Astrocyte (in vitro differentiated cells and primary cell): ENCODE results near the gene SLCO1A2. TPM values are rescaled to one million over a fixed set of nuclear protein-coding genes. Genes with fewer than 3 reads are reported as not detected.

ENCODE experiments used
- DNase-seq: peaks from one replicate; pipeline ENCODE4 v3.0.0-alpha.2; 2010; ENCODE audit warnings: low read depth
- FAIRE-seq: peaks from 2 replicates; lab custom pipeline; 2011; peaks lifted over from hg19 to GRCh38; lab: Jason Lieb, UNC
- H2AFZ ChIP-seq: 2 replicates; pipeline ENCODE4 v1.6.0; 2012; ENCODE audit warnings: low read depth, low read length, inconsistent platforms
- H3K27ac ChIP-seq: 2 replicates; pipeline ENCODE4 v1.5.1; 2011; ENCODE audit warnings: low read depth, low read length, inconsistent platforms
- H3K27me3 ChIP-seq: 2 replicates; pipeline ENCODE4 v1.6.0; 2011; ENCODE audit warnings: low read length, inconsistent platforms; ENCODE audit not compliant: insufficient read depth
- H3K36me3 ChIP-seq: 2 replicates; pipeline ENCODE4 v1.5.1; 2011; ENCODE audit warnings: low read length, inconsistent platforms; ENCODE audit not compliant: insufficient read depth
- H3K4me1 ChIP-seq: 2 replicates; pipeline ENCODE4 v1.5.1; 2011; ENCODE audit warnings: low read length, inconsistent platforms; ENCODE audit not compliant: insufficient read depth
- H3K4me2 ChIP-seq: 2 replicates; pipeline ENCODE4 v1.6.0; 2012; ENCODE audit warnings: low read length, inconsistent platforms
- H3K4me3 ChIP-seq: 2 replicates; pipeline ENCODE4 v1.5.1; 2011; ENCODE audit warnings: low read depth, mild to moderate bottlenecking, low read length, inconsistent platforms; ENCODE audit not compliant: insufficient read depth
- H3K79me2 ChIP-seq: 2 replicates; pipeline ENCODE4 v1.6.0; 2012; ENCODE audit warnings: mild to moderate bottlenecking, low read length, inconsistent platforms; ENCODE audit not compliant: insufficient read depth
- H3K9ac ChIP-seq: 2 replicates; pipeline ENCODE4 v1.6.0; 2012; ENCODE audit warnings: mild to moderate bottlenecking, low read length, inconsistent platforms
- H3K9me3 ChIP-seq: 2 replicates; pipeline ENCODE4 v1.5.1; 2012; ENCODE audit warnings: low read depth, mild to moderate bottlenecking, low read length, inconsistent platforms; ENCODE audit not compliant: insufficient read depth
- H4K20me1 ChIP-seq: 2 replicates; pipeline ENCODE4 v1.6.0; 2012; ENCODE audit warnings: low read length, inconsistent platforms; ENCODE audit not compliant: insufficient read depth
- H3K27ac Mint-ChIP-seq: one replicate; pipeline ENCODE4 v1.8.0; 2021; ENCODE audit warnings: mild to moderate bottlenecking, mixed read lengths; ENCODE audit not compliant: unreplicated experiment
- H3K27me3 Mint-ChIP-seq: one replicate; pipeline ENCODE4 v1.8.0; 2021; ENCODE audit warnings: low read depth, mixed read lengths; ENCODE audit not compliant: unreplicated experiment
- H3K36me3 Mint-ChIP-seq: one replicate; pipeline ENCODE4 v1.8.0; 2021; ENCODE audit warnings: low read depth, mixed read lengths; ENCODE audit not compliant: unreplicated experiment
- H3K4me1 Mint-ChIP-seq: one replicate; pipeline ENCODE4 v1.8.0; 2021; ENCODE audit warnings: low read depth, mixed read lengths; ENCODE audit not compliant: unreplicated experiment
- H3K4me3 Mint-ChIP-seq: one replicate; pipeline ENCODE4 v1.8.0; 2021; ENCODE audit warnings: mild to moderate bottlenecking, moderate library complexity, mixed read lengths; ENCODE audit not compliant: unreplicated experiment
- H3K9me3 Mint-ChIP-seq: one replicate; pipeline ENCODE4 v1.8.0; 2021; ENCODE audit warnings: mild to moderate bottlenecking, mixed read lengths; ENCODE audit not compliant: unreplicated experiment
- CTCF ChIP-seq: IDR thresholded peaks from 2 replicates; pipeline ENCODE4 v1.5.1; 2011; ENCODE audit warnings: low read depth, mild to moderate bottlenecking, inconsistent platforms, low read length, moderate library complexity; ENCODE audit not compliant: insufficient read depth
- EZH2 ChIP-seq: IDR thresholded peaks from 2 replicates; pipeline ENCODE4 v1.6.1; 2012; ENCODE audit warnings: mild to moderate bottlenecking, low read length, inconsistent platforms; ENCODE audit not compliant: insufficient read depth
- total RNA-seq: library from RNA; stranded (reverse); gene quantifications from 2 replicates; pipeline ENCODE4 v1.2.1, GENCODE V29; 2021

SLCO1A2 gene
- total RNA-seq, 1 donor from 2014 or later: 0.32 TPM

- Histone ChIP-seq H3K79me2 (no peaks in the 10 kb centered on the region), H3K36me3 (no peaks in the 10 kb centered on the region), H2AFZ (no peak overlapping the region), H3K9ac (no peak overlapping the region), H4K20me1 (no peaks in the 10 kb centered on the region), H3K27ac (no peak overlapping the region), H3K9me3 (no peaks in the 10 kb centered on the region), H3K4me2 (no peak overlapping the region), H3K4me3 (no peak overlapping the region), H3K27me3 (no peaks in the 10 kb centered on the region), H3K4me1 (no peaks in the 10 kb centered on the region)
- H3K36me3 Mint-ChIP-seq: no peaks in the 10 kb centered on the region
- TF ChIP-seq EZH2 (no peak), CTCF (no peak)
- FAIRE-seq (no peak), DNase-seq (no peak)
- no peaks in the 10 kb centered on the region for H3K9me3 Mint-ChIP-seq
- H3K4me3 Mint-ChIP-seq: no peak overlapping the region
- H3K27me3 Mint-ChIP-seq: no peaks in the 10 kb centered on the region
- no peaks in the 10 kb centered on the region for H3K4me1 Mint-ChIP-seq
- no peak overlapping the region for H3K27ac Mint-ChIP-seq
These were observed 25.9 kb downstream of the SLCO1A2 start for GRCh38 chr12:21308785-21309184.

GRCh38 chr12:21305661-21306060, 29.1 kb downstream of the SLCO1A2 start:
- Mint-ChIP-seq H3K27ac (no peak overlapping the region), H3K27me3 (no peaks in the 10 kb centered on the region), H3K36me3 (no peaks in the 10 kb centered on the region), H3K4me3 (no peak overlapping the region), H3K4me1 (no peaks in the 10 kb centered on the region), H3K9me3 (no peaks in the 10 kb centered on the region)
- TF ChIP-seq EZH2: no peak
- no peak for TF ChIP-seq CTCF
- Histone ChIP-seq H3K27ac (no peak overlapping the region), H3K4me1 (no peaks in the 10 kb centered on the region), H4K20me1 (no peaks in the 10 kb centered on the region), H3K9me3 (no peaks in the 10 kb centered on the region), H3K36me3 (no peaks in the 10 kb centered on the region), H3K27me3 (no peaks in the 10 kb centered on the region), H3K4me3 (no peak overlapping the region), H2AFZ (no peak overlapping the region), H3K9ac (no peak overlapping the region), H3K4me2 (no peak overlapping the region), H3K79me2 (no peaks in the 10 kb centered on the region)
- FAIRE-seq (no peak), DNase-seq (no peak)

- no peaks in the 10 kb centered on the region for H3K9me3 ChIP-seq
- H3K4me3 Mint-ChIP-seq: no peak overlapping the region
- FAIRE-seq: no peak
These were observed 34.1 kb downstream of the SLCO1A2 start for GRCh38 chr12:21300632-21301031.

More at GRCh38 chr12:21300632-21301031, 34.1 kb downstream of the SLCO1A2 start:
- H3K4me1 ChIP-seq: no peaks in the 10 kb centered on the region
- no peaks in the 10 kb centered on the region for H3K79me2 ChIP-seq
- Mint-ChIP-seq H3K9me3 (no peaks in the 10 kb centered on the region), H3K27me3 (no peaks in the 10 kb centered on the region), H3K27ac (no peak overlapping the region), H3K4me1 (no peaks in the 10 kb centered on the region), H3K36me3 (no peaks in the 10 kb centered on the region)
- H3K4me2 ChIP-seq: no peak overlapping the region
- no peaks in the 10 kb centered on the region for H3K36me3 ChIP-seq
- H2AFZ ChIP-seq: no peak overlapping the region
- no peaks in the 10 kb centered on the region for H4K20me1 ChIP-seq
- H3K27ac ChIP-seq: no peak overlapping the region
- TF ChIP-seq EZH2 (no peak), CTCF (no peak)
- no peak for DNase-seq
- H3K4me3 ChIP-seq: no peak overlapping the region
- no peak overlapping the region for H3K9ac ChIP-seq
- H3K27me3 ChIP-seq: no peaks in the 10 kb centered on the region
